H1 (cell line): Measurements from ENCODE around the gene TCAP. TPM values are rescaled to one million over a fixed set of nuclear protein-coding genes. Genes with fewer than 3 reads are reported as not detected.

Experiments
- CTCF ChIA-PET: fragments of 300-600 bp; sonication (Branson Sonifier 250); formaldehyde crosslinking; loops from one replicate; lab custom pipeline; 2021; ENCODE audit not compliant: partially characterized antibody; lab: Charles Lee
- POLR2A ChIA-PET: fragments of 300-600 bp; sonication (Branson Sonifier 250); formaldehyde crosslinking; loops from one replicate; lab custom pipeline; 2021; ENCODE audit warnings: inconsistent platforms; ENCODE audit not compliant: partially characterized antibody; lab: Charles Lee
- DNase-seq, 2 experiments: peaks; one replicate each; pipeline versions ENCODE4 v3.0.0 to v3.0.0-alpha.2; 2010 to 2022; ENCODE audit warnings: low spot score in 2 of 2, low read depth in 1 of 2, mixed read lengths in 1 of 2
- FAIRE-seq: peaks from 2 replicates; lab custom pipeline; 2011; peaks lifted over from hg19 to GRCh38; lab: Jason Lieb, UNC
- H2AFZ ChIP-seq: 2 replicates; pipeline ENCODE4 v1.8.1; 2012; ENCODE audit warnings: low read length, inconsistent platforms
- H2AK5ac ChIP-seq: 2 replicates; pipeline ENCODE4 v1.6.1; 2013; ENCODE audit warnings: low read depth, low read length
- H2BK120ac ChIP-seq: replicated peaks from 2 replicates; pipeline ENCODE3; 2013; ENCODE audit warnings: low read depth, low read length, inconsistent platforms
- H2BK12ac ChIP-seq: 2 replicates; pipeline ENCODE4 v1.6.1; 2013; ENCODE audit warnings: low read depth, low read length
- H2BK15ac ChIP-seq: 2 replicates; pipeline ENCODE4 v1.6.1; 2013; ENCODE audit warnings: low read length
- H2BK20ac ChIP-seq: 2 replicates; pipeline ENCODE4 v1.6.1; 2013; ENCODE audit warnings: low read length
- H2BK5ac ChIP-seq: 2 replicates; pipeline ENCODE4 v1.6.1; 2013; ENCODE audit warnings: low read depth, low read length
- H3K14ac ChIP-seq: 2 replicates; pipeline ENCODE4 v1.6.1; 2013; ENCODE audit warnings: inconsistent platforms; ENCODE audit not compliant: insufficient read length
- H3K18ac ChIP-seq: 2 replicates; pipeline ENCODE4 v1.6.1; 2013; ENCODE audit warnings: low read length; ENCODE audit errors: extremely low read depth
- H3K23ac ChIP-seq: 2 replicates; pipeline ENCODE4 v1.6.1; 2013; ENCODE audit warnings: inconsistent platforms; ENCODE audit not compliant: insufficient read length
- H3K23me2 ChIP-seq: 2 replicates; pipeline ENCODE4 v1.6.1; 2013; ENCODE audit warnings: low read depth, low read length
- H3K27ac ChIP-seq: 2 replicates; pipeline ENCODE4 v1.6.1; 2011; ENCODE audit warnings: low read depth, low read length, inconsistent platforms
- H3K27me3 ChIP-seq, 4 experiments: replicated peaks in 1 of 4; 1 replicate in 1 of 4; 2 replicates in 3 of 4; pipeline versions ENCODE4 v1.6.1 to v1.8.1; 2011 to 2013; ENCODE audit warnings: low read length in 3 of 4, mild to moderate bottlenecking in 3 of 4, inconsistent platforms in 2 of 4, mixed read lengths in 2 of 4, moderate library complexity in 1 of 4; ENCODE audit not compliant: control insufficient read depth in 3 of 4, insufficient read depth in 3 of 4; ENCODE audit errors: extremely low read depth in 1 of 4
- H3K36me3 ChIP-seq, 4 experiments: 2 replicates each; pipeline versions ENCODE4 v1.6.1 to v1.8.1; 2011 to 2013; ENCODE audit warnings: mild to moderate bottlenecking in 4 of 4, low read length in 3 of 4, moderate library complexity in 2 of 4, control low read depth in 1 of 4, inconsistent platforms in 1 of 4; ENCODE audit not compliant: insufficient read depth in 4 of 4, control insufficient read depth in 2 of 4
- H3K4ac ChIP-seq: replicated peaks from 2 replicates; pipeline ENCODE3; 2013; ENCODE audit warnings: low read length, low read depth, mixed read lengths, inconsistent platforms; ENCODE audit not compliant: insufficient read length
- H3K4me1 ChIP-seq, 4 experiments: replicated peaks in 1 of 4; 1 replicate in 1 of 4; 2 replicates in 3 of 4; pipeline versions ENCODE4 v1.6.1 to v1.8.1; 2011 to 2013; ENCODE audit warnings: low read length in 3 of 4, inconsistent platforms in 2 of 4, mixed read lengths in 1 of 4; ENCODE audit not compliant: insufficient read depth in 4 of 4, control insufficient read depth in 3 of 4
- H3K4me2 ChIP-seq, 2 experiments: 2 replicates each; pipeline versions ENCODE4 v1.6.1 to v1.8.1; 2011 to 2013; ENCODE audit warnings: low read depth in 2 of 2, low read length in 2 of 2, control low read depth in 1 of 2, inconsistent platforms in 1 of 2, mild to moderate bottlenecking in 1 of 2; ENCODE audit not compliant: insufficient read depth in 1 of 2
- H3K4me3 ChIP-seq, 4 experiments: fragments of 200-600, 300-600 bp in 1 of 4; sonication (generic), shearing (Covaris generic), sonication (Bioruptor Twin) in 1 of 4; 2 replicates each; pipeline versions ENCODE4 v1.5.1 to v1.8.1; 2011 to 2016; ENCODE audit warnings: low read length in 4 of 4, low read depth in 3 of 4, control low read depth in 2 of 4, inconsistent platforms in 2 of 4, mild to moderate bottlenecking in 2 of 4, mixed read lengths in 1 of 4, moderate library complexity in 1 of 4; ENCODE audit not compliant: insufficient read depth in 2 of 4; ENCODE audit errors: extremely low read depth in 1 of 4
- H3K56ac ChIP-seq: replicated peaks from 2 replicates; pipeline ENCODE3; 2013; ENCODE audit warnings: low read depth, mild to moderate bottlenecking, mixed read lengths, low read length, inconsistent platforms; ENCODE audit not compliant: insufficient read length
- H3K79me1 ChIP-seq: 2 replicates; pipeline ENCODE4 v1.6.1; 2013; ENCODE audit warnings: low read depth, low read length, control low read depth
- H3K79me2 ChIP-seq, 2 experiments: 2 replicates each; pipeline versions ENCODE4 v1.6.1 to v1.8.1; 2012 to 2013; ENCODE audit warnings: low read length in 2 of 2, mild to moderate bottlenecking in 2 of 2, inconsistent platforms in 1 of 2; ENCODE audit not compliant: insufficient read depth in 2 of 2, control insufficient read depth in 1 of 2
- H3K9ac ChIP-seq, 4 experiments: replicated peaks in 1 of 4; 1 replicate in 1 of 4; 2 replicates in 3 of 4; pipeline versions ENCODE4 v1.6.1 to v1.8.1; 2011 to 2013; ENCODE audit warnings: low read depth in 3 of 4, low read length in 3 of 4, control low read depth in 2 of 4, mild to moderate bottlenecking in 2 of 4, moderate library complexity in 2 of 4, inconsistent platforms in 1 of 4; ENCODE audit errors: extremely low read depth in 1 of 4
- H3K9me3 ChIP-seq, 2 experiments: 2 replicates each; pipeline versions ENCODE4 v1.6.1 to v1.8.1; 2012 to 2013; ENCODE audit warnings: mild to moderate bottlenecking in 2 of 2, moderate library complexity in 2 of 2, control low read depth in 1 of 2, inconsistent platforms in 1 of 2, low read depth in 1 of 2, low read length in 1 of 2, mixed read lengths in 1 of 2; ENCODE audit not compliant: insufficient read depth in 2 of 2
- H4K20me1 ChIP-seq, 2 experiments: replicated peaks in 1 of 2; 2 replicates each; pipeline versions ENCODE3 to v1.8.1; 2011 to 2013; ENCODE audit warnings: inconsistent platforms in 2 of 2, low read length in 2 of 2, mild to moderate bottlenecking in 1 of 2; ENCODE audit not compliant: insufficient read depth in 2 of 2, control insufficient read depth in 1 of 2
- H4K5ac ChIP-seq: 2 replicates; pipeline ENCODE4 v1.6.1; 2013; ENCODE audit warnings: low read length, low read depth, mixed read lengths, inconsistent platforms; ENCODE audit not compliant: insufficient read length
- H4K8ac ChIP-seq: 2 replicates; pipeline ENCODE4 v1.8.0; 2013; ENCODE audit warnings: mild to moderate bottlenecking, moderate library complexity, low read length, inconsistent platforms; ENCODE audit not compliant: insufficient read depth; ENCODE audit errors: extremely low read depth
- H4K91ac ChIP-seq: replicated peaks from 2 replicates; pipeline ENCODE3; 2013; ENCODE audit warnings: low read length, mixed read lengths, inconsistent platforms; ENCODE audit not compliant: insufficient read length
- GABPA ChIP-seq: IDR thresholded peaks from 2 replicates; pipeline ENCODE4 v1.6.1; 2011; ENCODE audit warnings: mild to moderate bottlenecking, low read length, moderate library complexity, borderline replicate concordance; ENCODE audit not compliant: insufficient read depth
- HDAC6 ChIP-seq: IDR thresholded peaks from one replicate; pipeline ENCODE4 v1.7.1; 2012; ENCODE audit warnings: low read depth, mild to moderate bottlenecking, inconsistent platforms, low read length, moderate library complexity
- JUND ChIP-seq: IDR thresholded peaks from 2 replicates; pipeline ENCODE4 v1.6.1; 2011; ENCODE audit warnings: mild to moderate bottlenecking, improper control_type of control experiment, low read length
- KDM1A ChIP-seq: fragments of 200-600, 300-600 bp; sonication (generic); IDR thresholded peaks from 2 replicates; pipeline ENCODE4 v1.7.1; 2016; ENCODE audit warnings: mild to moderate bottlenecking, low read length, borderline replicate concordance
- NANOG ChIP-seq: IDR thresholded peaks from 2 replicates; pipeline ENCODE4 v1.6.1; 2011; ENCODE audit warnings: low read length, low read depth, mild to moderate bottlenecking, inconsistent platforms; ENCODE audit not compliant: insufficient read depth, poor library complexity, severe bottlenecking
- RFX5 ChIP-seq: IDR thresholded peaks from 2 replicates; pipeline ENCODE4 v1.6.1; 2011; ENCODE audit warnings: low read depth, low read length, improper control_type of control experiment, borderline replicate concordance
- SAP30 ChIP-seq: fragments of 300-600 bp; sonication (generic); IDR thresholded peaks from 2 replicates; pipeline ENCODE4 v1.7.1; 2012; ENCODE audit warnings: low read length, moderate library complexity, mild to moderate bottlenecking, inconsistent platforms; ENCODE audit not compliant: insufficient read depth, insufficient replicate concordance
- SIRT6 ChIP-seq: IDR thresholded peaks from one replicate; pipeline ENCODE4 v1.7.1; 2012; ENCODE audit warnings: low read length, inconsistent platforms
- SP2 ChIP-seq: IDR thresholded peaks from 2 replicates; pipeline ENCODE4 v1.6.1; 2012; ENCODE audit warnings: mild to moderate bottlenecking, low read length, inconsistent platforms
- SRF ChIP-seq: IDR thresholded peaks from 2 replicates; pipeline ENCODE4 v1.6.1; 2011; ENCODE audit warnings: mild to moderate bottlenecking, low read depth, low read length, moderate library complexity
- TEAD4 ChIP-seq: IDR thresholded peaks from 2 replicates; pipeline ENCODE4 v1.6.1; 2012; ENCODE audit warnings: low read depth, low read length, inconsistent platforms, mixed read lengths
- ZNF274 ChIP-seq: IDR thresholded peaks from 2 replicates; pipeline ENCODE4 v1.7.0; 2012; ENCODE audit warnings: low read length, borderline replicate concordance; ENCODE audit errors: extremely low read depth
- WGBS, 2 experiments: shearing (Covaris generic) in 1 of 2; methylation state at CpG; one replicate each; pipeline versions ENCODE4 v1.1.6 to v1.1.7; 2013 to 2015; ENCODE audit warnings: low lambda C conversion rate in 2 of 2, mixed read lengths in 2 of 2, inconsistent platforms in 1 of 2, low coverage in 1 of 2, missing lambda C conversion rate in 1 of 2; ENCODE audit not compliant: insufficient replicate concordance in 2 of 2, insufficient coverage in 1 of 2, insufficient read length in 1 of 2; ENCODE audit errors: extremely low coverage in 1 of 2, missing lambda C conversion rate in 1 of 2; 5-methylcytosine and 5-hydroxymethylcytosine counted together
- polyA plus RNA-seq, 7 experiments: library from polyadenylated mRNA; depleted of rRNA in 3 of 7; stranded (reverse) in 5 of 7; unstranded in 2 of 7; fragments of >200 nt in 5 of 7; fragments of 200-250 nt in 2 of 7; gene quantifications; 1 replicate in 5 of 7; 2 replicates in 1 of 7; 4 replicates in 1 of 7; pipeline versions ENCODE4 v1.2.1 to v1.2.3, GENCODE V29; 2011 to 2013; ENCODE audit warnings: missing spikeins in 2 of 7, mixed read lengths in 2 of 7
- total RNA-seq: library from RNA; stranded (reverse); fragmentation: NEBNext Ultra II Directional; extraction: Animal tissue kit (Norgen Biotek cat#: 25700); gene quantifications from 2 replicates; pipeline ENCODE4 v1.2.1, GENCODE V29; 2021

Gene TCAP
- total and polyA plus RNA-seq, 2 of the 8 experiments (the other 6 are each of a cell fraction or from before 2014, with no cell fraction given) = 0.82 to 1.4 TPM

- H2AK5ac ChIP-seq = no peak overlapping the region
- no peak for DNase-seq
- 78% methylated on average over 13 of the region's 13 CpGs; no CpG with 5 or more reads in 1 of the 2 experiments for WGBS, 2 experiments
- no peak overlapping the region for H4K5ac ChIP-seq
- no peak overlapping the region for H3K18ac ChIP-seq
- H2BK120ac ChIP-seq = no peak overlapping the region
- no peaks in the 10 kb centered on the region for H4K20me1 ChIP-seq
- peaks cover 0 to 7% (median 4%) of the 10 kb centered on the region in 4 experiments; a peak in 3 of 7 replicates for H3K4me1 ChIP-seq
- H3K23me2 ChIP-seq = peaks cover 10% of the 10 kb centered on the region; the same call in 1 of the 2 replicates
- H2BK12ac ChIP-seq = peak overlapping the region; percentile 60; the same call in 1 of the 2 replicates
- H3K4me2 ChIP-seq = peak overlapping the region; percentile 64 to 94; a peak in 3 of 4 replicates
- H3K14ac ChIP-seq = no peak overlapping the region
- H3K27ac ChIP-seq = no peak overlapping the region
- no peak overlapping the region for H3K23ac ChIP-seq
- H3K79me1 ChIP-seq = no peaks in the 10 kb centered on the region
- peak overlapping the region; percentile 92; the same call in 1 of the 2 replicates for H2BK15ac ChIP-seq
- no peak for FAIRE-seq
- no peak overlapping the region for H4K91ac ChIP-seq
- H2BK20ac ChIP-seq = no peak overlapping the region; the same call in 1 of the 2 replicates
- CTCF ChIA-PET = interaction anchor here (0.5 to 49.2 kb wide), 14 partner anchors 15 to 411 kb away, joined by 3 to 1885 read pairs (median 12); partner anchors contain the start of genes ERBB2, MIEN1, NEUROD2 and PGAP3
- H3K27me3 ChIP-seq = peaks cover 27 to 57% (median 49%) of the 10 kb centered on the region in 4 experiments
- no peak overlapping the region for H2BK5ac ChIP-seq
- H3K9me3 ChIP-seq = no peaks in the 10 kb centered on the region
- POLR2A ChIA-PET = interaction anchor here (0.8 to 2.6 kb wide), 10 partner anchors 11 to 217 kb away, joined by 3 to 11 read pairs (median 4); partner anchors contain the start of genes NEUROD2, PGAP3 and PNMT
- TF ChIP-seq RFX5 (no peak), GABPA (no peak), SIRT6 (no peak), TEAD4 (no peak), SRF (no peak), ZNF274 (no peak), SAP30 (no peak), KDM1A (no peak), SP2 (no peak), NANOG (no peak), JUND (no peak), HDAC6 (no peak)
- H3K9ac ChIP-seq = no peak overlapping the region
- H3K36me3 ChIP-seq = no peaks in the 10 kb centered on the region
- no peak overlapping the region for H3K56ac ChIP-seq
- H3K4ac ChIP-seq = no peak overlapping the region
- peak overlapping the region in 1 of 4 experiments; percentile 72; a peak in 2 of 8 replicates for H3K4me3 ChIP-seq
- H4K8ac ChIP-seq = no peak overlapping the region
- no peak overlapping the region for H2AFZ ChIP-seq
- H3K79me2 ChIP-seq = no peaks in the 10 kb centered on the region
These were observed 46.0 kb upstream of the TCAP start for GRCh38 chr17:39618956-39619785.
